ENCODE data around the gene NWD2. TPM values are rescaled to one million over a fixed set of nuclear protein-coding genes. Genes with fewer than 3 reads are reported as not detected.

Gene NWD2
- total and polyA plus RNA-seq, 2 donors from 2014 or later = not detected

DNA sequence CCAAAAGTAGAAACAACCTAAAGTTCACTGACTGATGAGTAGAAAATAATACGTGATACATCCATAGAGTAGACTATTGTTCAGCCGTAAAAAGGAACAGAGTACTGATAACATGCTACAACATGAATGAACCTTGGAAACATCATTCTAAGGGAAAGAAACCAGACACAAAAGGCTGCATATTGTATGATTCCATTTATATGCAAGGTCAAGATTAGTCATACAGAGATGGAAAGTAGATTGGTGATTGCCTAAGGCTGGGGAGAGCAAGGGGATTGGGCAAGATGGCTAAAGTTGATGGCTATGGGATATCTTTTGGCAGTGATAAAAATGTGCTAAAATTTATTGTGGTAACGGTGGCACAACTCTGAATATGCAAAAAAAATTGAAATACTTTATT lies 232.6 kb downstream of the NWD2 start:
- DNase-seq (no peak), FAIRE-seq (no peak)
- no peak for TF ChIP-seq CTCF (IDR thresholded peaks at IDR 0.05; ENCODE audit: borderline replicate concordance, extremely low read depth, insufficient read depth)
- Histone ChIP-seq H3K4me3 (ENCODE audit: low read length in 3 of 3) (no peak overlapping the region), H3K4me1 (ENCODE audit: control insufficient read depth in 2 of 3, insufficient read depth in 2 of 3, low read depth in 1 of 3, low read length in 3 of 3) (peaks cover 0 to 17% (median 0%) of the 10 kb centered on the region in 3 donors), H3K9ac (ENCODE audit: low read length in 3 of 3) (no peak overlapping the region), H3K27me3 (ENCODE audit: control insufficient read depth, insufficient read depth, low read length) (no peaks in the 10 kb centered on the region), H3K27ac (ENCODE audit: low read depth in 2 of 2, low read length in 2 of 2) (no peak overlapping the region), H3K36me3 (ENCODE audit: control insufficient read depth in 2 of 3, insufficient read depth in 3 of 3, low read length in 3 of 3) (no peaks in the 10 kb centered on the region), H3K9me3 (ENCODE audit: control insufficient read depth in 2 of 3, insufficient read depth in 1 of 3, low read length in 3 of 3) (no peaks in the 10 kb centered on the region)
- intact Hi-C loops (cut with DNase I) = no loop called here

- intact Hi-C loops (cut with DNase I) = no loop called here
These were observed 233.6 kb downstream of the NWD2 start for GRCh38 chr4:37478151-37478550.

GRCh38 chr4:37480509-37480908 lies 236.0 kb downstream of the NWD2 start:
- Histone ChIP-seq H3K4me1 (ENCODE audit: control insufficient read depth in 2 of 3, insufficient read depth in 2 of 3, low read depth in 1 of 3, low read length in 3 of 3) (peaks cover 0 to 30% (median 5%) of the 10 kb centered on the region in 3 donors), H3K9ac (ENCODE audit: low read length in 3 of 3) (no peak overlapping the region), H3K4me3 (ENCODE audit: low read length in 3 of 3) (peak overlapping the region in 1 of 3 donors; percentile 10), H3K27me3 (ENCODE audit: control insufficient read depth, insufficient read depth, low read length) (no peaks in the 10 kb centered on the region), H3K9me3 (ENCODE audit: control insufficient read depth in 2 of 3, insufficient read depth in 1 of 3, low read length in 3 of 3) (no peaks in the 10 kb centered on the region), H3K27ac (ENCODE audit: low read depth in 2 of 2, low read length in 2 of 2) (peak overlapping the region; percentile 23 to 57), H3K36me3 (ENCODE audit: control insufficient read depth in 2 of 3, insufficient read depth in 3 of 3, low read length in 3 of 3) (no peaks in the 10 kb centered on the region)
- TF ChIP-seq CTCF (IDR thresholded peaks at IDR 0.05; ENCODE audit: borderline replicate concordance, extremely low read depth, insufficient read depth) = no peak
- intact Hi-C loops (cut with DNase I) = no loop called here
- FAIRE-seq (no peak), DNase-seq (no peak)

More at GRCh38 chr4:37478151-37478550, 233.6 kb downstream of the NWD2 start:
- Histone ChIP-seq H3K9ac (ENCODE audit: low read length in 3 of 3) (no peak overlapping the region), H3K36me3 (ENCODE audit: control insufficient read depth in 2 of 3, insufficient read depth in 3 of 3, low read length in 3 of 3) (no peaks in the 10 kb centered on the region), H3K4me1 (ENCODE audit: control insufficient read depth in 2 of 3, insufficient read depth in 2 of 3, low read depth in 1 of 3, low read length in 3 of 3) (peaks cover 0 to 24% (median 4%) of the 10 kb centered on the region in 3 donors), H3K27ac (ENCODE audit: low read depth in 2 of 2, low read length in 2 of 2) (no peak overlapping the region), H3K9me3 (ENCODE audit: control insufficient read depth in 2 of 3, insufficient read depth in 1 of 3, low read length in 3 of 3) (no peaks in the 10 kb centered on the region), H3K4me3 (ENCODE audit: low read length in 3 of 3) (no peak overlapping the region), H3K27me3 (ENCODE audit: control insufficient read depth, insufficient read depth, low read length) (no peaks in the 10 kb centered on the region)
- no peak for TF ChIP-seq CTCF (IDR thresholded peaks at IDR 0.05; ENCODE audit: borderline replicate concordance, extremely low read depth, insufficient read depth)
- FAIRE-seq = no peak
- DNase-seq = no peak

DNA sequence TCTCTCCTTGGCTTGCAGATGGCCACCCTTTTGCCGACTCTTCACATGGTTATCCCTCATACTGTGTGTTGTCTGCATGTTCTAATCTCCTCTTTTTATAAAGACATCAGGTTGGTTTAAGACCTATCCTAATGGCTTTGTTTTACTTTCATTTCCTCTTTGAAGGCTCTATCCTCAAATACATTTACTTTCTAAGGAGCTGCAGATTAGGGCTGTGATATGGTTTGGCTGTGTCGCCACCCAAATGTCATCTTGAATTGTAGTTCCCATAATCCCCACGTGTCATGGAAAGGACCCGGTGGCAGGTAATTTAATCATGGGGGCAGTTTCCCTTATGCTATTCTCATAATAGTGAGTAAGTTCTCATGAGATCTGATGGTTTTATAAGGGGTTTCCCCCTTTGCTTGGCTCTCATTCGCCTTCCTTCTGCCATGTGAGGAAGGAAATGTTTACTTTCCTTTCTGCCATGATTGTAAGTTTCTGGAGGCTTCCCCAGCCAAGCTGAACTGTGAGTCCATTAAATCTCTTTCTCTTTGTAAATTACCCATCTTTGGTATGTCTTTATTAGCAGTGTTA lies 237.1 kb downstream of the NWD2 start:
- Histone ChIP-seq H3K9ac (ENCODE audit: low read length in 3 of 3) (no peak overlapping the region), H3K4me1 (ENCODE audit: control insufficient read depth in 2 of 3, insufficient read depth in 2 of 3, low read depth in 1 of 3, low read length in 3 of 3) (peaks cover 0 to 29% (median 7%) of the 10 kb centered on the region in 3 donors), H3K9me3 (ENCODE audit: control insufficient read depth in 2 of 3, insufficient read depth in 1 of 3, low read length in 3 of 3) (no peaks in the 10 kb centered on the region), H3K36me3 (ENCODE audit: control insufficient read depth in 2 of 3, insufficient read depth in 3 of 3, low read length in 3 of 3) (no peaks in the 10 kb centered on the region), H3K4me3 (ENCODE audit: low read length in 3 of 3) (no peak overlapping the region), H3K27ac (ENCODE audit: low read depth in 2 of 2, low read length in 2 of 2) (peak overlapping the region; percentile 36 to 67), H3K27me3 (ENCODE audit: control insufficient read depth, insufficient read depth, low read length) (no peaks in the 10 kb centered on the region)
- intact Hi-C loops (cut with DNase I) = no loop called here
- FAIRE-seq (no peak), DNase-seq (no peak)
- no peak for TF ChIP-seq CTCF (IDR thresholded peaks at IDR 0.05; ENCODE audit: borderline replicate concordance, extremely low read depth, insufficient read depth)

All from kidney (tissue), 14 donors.